Measurements from ENCODE around the gene EPYC.
"Not testable (repeated sequence)": the region's sequence is repeated elsewhere in the genome, so short reads cannot be mapped to it uniquely, and the experiment has no call there.

Gene EPYC

GRCh38 chr12:90990611-90991010 lies 14.2 kb downstream of the EPYC start:
- DNase-seq (ENCODE audit: low read depth in 2 of 2), result no peak

- DNase-seq (ENCODE audit: low read depth in 2 of 2), result no peak
Observed at GRCh38 chr12:90989686-90990111, 15.1 kb downstream of the EPYC start.

- no peak for DNase-seq (ENCODE audit: low read depth in 2 of 2)
Observed at GRCh38 chr12:90987520-90987919, 17.3 kb downstream of the EPYC start.

- no peak for DNase-seq (ENCODE audit: low read depth in 2 of 2)
Observed at GRCh38 chr12:90987101-90987500, 17.7 kb downstream of the EPYC start.

- not testable (repeated sequence) for DNase-seq (ENCODE audit: low read depth in 2 of 2)
Observed at GRCh38 chr12:90985331-90985730, 19.4 kb downstream of the EPYC start.

GRCh38 chr12:90984114-90984513 lies 20.7 kb downstream of the EPYC start:
- DNase-seq (ENCODE audit: low read depth in 2 of 2), result no peak

GRCh38 chr12:90982170-90982569 lies 22.6 kb downstream of the EPYC start:
- DNase-seq (ENCODE audit: low read depth in 2 of 2), result no peak

GRCh38 chr12:90979951-90980350 lies 24.8 kb downstream of the EPYC start:
- no peak for DNase-seq (ENCODE audit: low read depth in 2 of 2)

- no peak for DNase-seq (ENCODE audit: low read depth in 2 of 2)
Observed at GRCh38 chr12:90979019-90979418, 25.8 kb downstream of the EPYC start.

- DNase-seq (ENCODE audit: low read depth in 2 of 2), result no peak
Observed at GRCh38 chr12:90978117-90978770, 26.5 kb downstream of the EPYC start.

- DNase-seq (ENCODE audit: low read depth in 2 of 2), result no peak
Observed at GRCh38 chr12:90977224-90977623, 27.5 kb downstream of the EPYC start.

GRCh38 chr12:90974286-90974685 lies 30.5 kb downstream of the EPYC start:
- no peak for DNase-seq (ENCODE audit: low read depth in 2 of 2)

GRCh38 chr12:90972226-90972625 lies 32.5 kb downstream of the EPYC start:
- DNase-seq (ENCODE audit: low read depth in 2 of 2), result no peak

- no peak for DNase-seq (ENCODE audit: low read depth in 2 of 2)
Observed at GRCh38 chr12:90970911-90971310, 33.9 kb downstream of the EPYC start.

- no peak for DNase-seq (ENCODE audit: low read depth in 2 of 2)
Observed at GRCh38 chr12:90970471-90970870, 34.3 kb downstream of the EPYC start.

- no peak for DNase-seq (ENCODE audit: low read depth in 2 of 2)
Observed at GRCh38 chr12:90969851-90970250, 34.9 kb downstream of the EPYC start.

- no peak for DNase-seq (ENCODE audit: low read depth in 2 of 2)
Observed at GRCh38 chr12:90969346-90969745, 35.4 kb downstream of the EPYC start.

- no peak for DNase-seq (ENCODE audit: low read depth in 2 of 2)
Observed at GRCh38 chr12:90965204-90965603, 39.6 kb downstream of the EPYC start.

- no peak for DNase-seq (ENCODE audit: low read depth in 2 of 2)
Observed at GRCh38 chr12:90964616-90965015, 40.2 kb downstream of the EPYC start.

- DNase-seq (ENCODE audit: low read depth in 2 of 2), result no peak
Observed at GRCh38 chr12:90963946-90964345, 40.8 kb downstream of the EPYC start.

- DNase-seq (ENCODE audit: low read depth in 2 of 2), result no peak
Observed at GRCh38 chr12:90961154-90961553, 43.6 kb downstream of the EPYC start.

GRCh38 chr12:90959538-90960139 lies 45.1 kb downstream of the EPYC start:
- DNase-seq (ENCODE audit: low read depth in 2 of 2), result no peak

GRCh38 chr12:90959032-90959431 lies 45.7 kb downstream of the EPYC start:
- no peak for DNase-seq (ENCODE audit: low read depth in 2 of 2)

GRCh38 chr12:90958347-90958746 lies 46.4 kb downstream of the EPYC start:
- DNase-seq (ENCODE audit: low read depth in 2 of 2), result no peak

All from stimulated activated CD4-positive, alpha-beta T cell treated with anti-CD3 and anti-CD28 coated beads, Interleukin-1b, Interleukin-23, amount 100 ng/mL, for 4 hours (primary cell).